ENCODE results near the gene RINT1. TPM values are rescaled to one million over a fixed set of nuclear protein-coding genes. Genes with fewer than 3 reads are reported as not detected.

Gene RINT1
- polyA plus RNA-seq, 3 donors = 3.2 to 11.8 (median 5.2) TPM

GRCh38 chr7:105567024-105567423, 35.0 kb downstream of the RINT1 start:
- Histone ChIP-seq H3K4me1 (ENCODE audit: control insufficient read depth in 1 of 2, insufficient read depth in 2 of 2, low read length in 2 of 2) (no peaks in the 10 kb centered on the region), H4K20me1 (ENCODE audit: insufficient read depth, low read length) (no peaks in the 10 kb centered on the region), H3K9ac (ENCODE audit: insufficient read depth, low read length, poor library complexity, severe bottlenecking) (no peak overlapping the region), H2AFZ (ENCODE audit: insufficient read depth, low read depth, low read length, poor library complexity, severe bottlenecking) (no peak overlapping the region), H3K9me3 (replicated peaks in 1 of 2; ENCODE audit: control insufficient read depth in 1 of 2, insufficient read depth in 1 of 2, low read length in 2 of 2) (no peaks in the 10 kb centered on the region), H3K4me3 (replicated peaks in 1 of 3; ENCODE audit: low read depth in 2 of 3, low read length in 3 of 3) (no peak overlapping the region), H3K79me2 (ENCODE audit: insufficient read depth, low read length) (no peaks in the 10 kb centered on the region), H3K27ac (ENCODE audit: low read depth in 1 of 2, low read length in 2 of 2) (no peak overlapping the region), H3K4me2 (replicated peaks; ENCODE audit: extremely low read depth, low read length, poor library complexity, severe bottlenecking) (no peak overlapping the region), H3K27me3 (ENCODE audit: control insufficient read depth in 2 of 2, insufficient read depth in 2 of 2, low read length in 2 of 2) (no peaks in the 10 kb centered on the region), H3K36me3 (replicated peaks in 1 of 2; ENCODE audit: control insufficient read depth in 1 of 2, insufficient read depth in 2 of 2, low read length in 2 of 2) (peaks cover 64 to 76% of the 10 kb centered on the region in 2 donors)
- no CpG with 5 or more reads among the region's 2 CpGs for WGBS (ENCODE audit: insufficient coverage)
- H3K4me3 Mint-ChIP-seq = no peak overlapping the region
- no peak for TF ChIP-seq CTCF (IDR thresholded peaks at IDR 0.05)
- no peak overlapping the region for H3K27ac Mint-ChIP-seq
- H3K9me3 Mint-ChIP-seq = no peaks in the 10 kb centered on the region
- H3K27me3 Mint-ChIP-seq (ENCODE audit: low read depth in 3 of 3) = no peaks in the 10 kb centered on the region
- H3K36me3 Mint-ChIP-seq = peaks cover 53 to 75% of the 10 kb centered on the region in 2 donors
- intact Hi-C loops (cut with micrococcal nuclease) = no loop called here
- H3K4me1 Mint-ChIP-seq = no peaks in the 10 kb centered on the region
- DNase-seq = no peak

GRCh38 chr7:105567821-105568220, 35.8 kb downstream of the RINT1 start:
- DNase-seq = no peak
- Histone ChIP-seq H3K4me1 (ENCODE audit: control insufficient read depth in 1 of 2, insufficient read depth in 2 of 2, low read length in 2 of 2) (no peaks in the 10 kb centered on the region), H2AFZ (ENCODE audit: insufficient read depth, low read depth, low read length, poor library complexity, severe bottlenecking) (no peak overlapping the region), H3K79me2 (ENCODE audit: insufficient read depth, low read length) (no peaks in the 10 kb centered on the region), H4K20me1 (ENCODE audit: insufficient read depth, low read length) (no peaks in the 10 kb centered on the region), H3K9me3 (replicated peaks in 1 of 2; ENCODE audit: control insufficient read depth in 1 of 2, insufficient read depth in 1 of 2, low read length in 2 of 2) (no peaks in the 10 kb centered on the region), H3K9ac (ENCODE audit: insufficient read depth, low read length, poor library complexity, severe bottlenecking) (no peak overlapping the region), H3K27me3 (ENCODE audit: control insufficient read depth in 2 of 2, insufficient read depth in 2 of 2, low read length in 2 of 2) (no peaks in the 10 kb centered on the region), H3K27ac (ENCODE audit: low read depth in 1 of 2, low read length in 2 of 2) (no peak overlapping the region), H3K36me3 (replicated peaks in 1 of 2; ENCODE audit: control insufficient read depth in 1 of 2, insufficient read depth in 2 of 2, low read length in 2 of 2) (peaks cover 60 to 68% of the 10 kb centered on the region in 2 donors), H3K4me3 (replicated peaks in 1 of 3; ENCODE audit: low read depth in 2 of 3, low read length in 3 of 3) (no peak overlapping the region), H3K4me2 (replicated peaks; ENCODE audit: extremely low read depth, low read length, poor library complexity, severe bottlenecking) (no peak overlapping the region)
- WGBS (ENCODE audit: insufficient coverage) = 86% methylated on average over 1 of the region's 3 CpGs
- peaks cover 50 to 69% of the 10 kb centered on the region in 2 donors for H3K36me3 Mint-ChIP-seq
- H3K27me3 Mint-ChIP-seq (ENCODE audit: low read depth in 3 of 3) = no peaks in the 10 kb centered on the region
- TF ChIP-seq CTCF (IDR thresholded peaks at IDR 0.05) = no peak
- H3K9me3 Mint-ChIP-seq = no peaks in the 10 kb centered on the region
- no peak overlapping the region for H3K27ac Mint-ChIP-seq
- no peaks in the 10 kb centered on the region for H3K4me1 Mint-ChIP-seq
- no peak overlapping the region for H3K4me3 Mint-ChIP-seq
- intact Hi-C loops (cut with micrococcal nuclease) = no loop called here
